Hepatocyte (in vitro differentiated cells): Measurements from ENCODE around the gene C2orf81. TPM values are rescaled to one million over a fixed set of nuclear protein-coding genes. Genes with fewer than 3 reads are reported as not detected.

ENCODE experiments used
- DNase-seq: peaks from one replicate; pipeline ENCODE4 v3.0.0-alpha.2; 2016; ENCODE audit warnings: low spot score
- H2AFZ ChIP-seq: fragments of 200-600 bp; sonication (generic); 2 replicates; pipeline ENCODE4 v1.6.0; 2016; ENCODE audit warnings: antibody characterized with exemption, mild to moderate bottlenecking
- H3K27ac ChIP-seq: fragments of 200-600 bp; sonication (generic); 2 replicates; pipeline ENCODE4 v1.5.1; 2016; ENCODE audit warnings: mild to moderate bottlenecking
- H3K27me3 ChIP-seq: fragments of 200-600 bp; sonication (generic); 2 replicates; pipeline ENCODE4 v1.6.1; 2016
- H3K36me3 ChIP-seq: fragments of 200-600 bp; sonication (generic); replicated peaks from 2 replicates; pipeline ENCODE4 v1.5.1; 2016; ENCODE audit warnings: low read depth; ENCODE audit not compliant: insufficient read depth
- H3K4me1 ChIP-seq: fragments of 200-600 bp; sonication (generic); 2 replicates; pipeline ENCODE4 v1.5.1; 2016; ENCODE audit warnings: mild to moderate bottlenecking, moderate library complexity; ENCODE audit not compliant: insufficient read depth
- H3K4me2 ChIP-seq: fragments of 200-600 bp; sonication (generic); 2 replicates; pipeline ENCODE4 v1.6.0; 2016
- H3K4me3 ChIP-seq: fragments of 200-600 bp; sonication (generic); 2 replicates; pipeline ENCODE4 v1.5.1; 2016; ENCODE audit warnings: mild to moderate bottlenecking
- H3K79me2 ChIP-seq: fragments of 200-600 bp; sonication (generic); 2 replicates; pipeline ENCODE4 v1.6.0; 2017; ENCODE audit warnings: mild to moderate bottlenecking
- H3K9me2 ChIP-seq: fragments of 200-600 bp; sonication (generic); replicated peaks from 2 replicates; pipeline ENCODE4 v1.6.0; 2017; ENCODE audit warnings: mild to moderate bottlenecking; ENCODE audit not compliant: insufficient read depth
- H3K9me3 ChIP-seq: fragments of 200-600 bp; sonication (generic); 2 replicates; pipeline ENCODE4 v1.5.1; 2016; ENCODE audit warnings: low read depth, mild to moderate bottlenecking
- H4K20me1 ChIP-seq: fragments of 200-600 bp; sonication (generic); 2 replicates; pipeline ENCODE4 v1.6.0; 2016; ENCODE audit warnings: mild to moderate bottlenecking; ENCODE audit not compliant: insufficient read depth, poor library complexity, severe bottlenecking
- CTCF ChIP-seq: fragments of 200-600 bp; sonication (generic); IDR thresholded peaks from 2 replicates; pipeline ENCODE4 v1.5.1; 2016; ENCODE audit warnings: antibody characterized with exemption, mild to moderate bottlenecking; ENCODE audit not compliant: poor library complexity
- EZH2 ChIP-seq: fragments of 200-600 bp; sonication (generic); IDR thresholded peaks from 2 replicates; pipeline ENCODE4 v1.6.1; 2016; ENCODE audit warnings: antibody characterized with exemption, mild to moderate bottlenecking, borderline replicate concordance
- EZH2phosphoT487 ChIP-seq: fragments of 200-600 bp; sonication (generic); IDR thresholded peaks from one replicate; pipeline ENCODE4 v1.6.1; 2018; ENCODE audit warnings: antibody characterized with exemption, mild to moderate bottlenecking, low read depth, moderate library complexity; ENCODE audit not compliant: unreplicated experiment, severe bottlenecking
- WGBS: methylation state at CpG from one replicate; pipeline ENCODE4 v1.1.6; 2016; ENCODE audit warnings: low lambda C conversion rate; ENCODE audit errors: missing lambda C conversion rate; 5-methylcytosine and 5-hydroxymethylcytosine counted together
- polyA plus RNA-seq: library from polyadenylated mRNA; unstranded; fragments of >200 nt; fragmentation: Nextera tagmentation; extraction: Ambion mirVana; gene quantifications from 2 replicates; pipeline ENCODE4 v1.2.1, GENCODE V29; 2016
- total RNA-seq: library from RNA; depleted of rRNA; stranded (reverse); fragments of >200 nt; gene quantifications from 2 replicates; pipeline ENCODE4 v1.2.3, GENCODE V29; 2014

The C2orf81 gene
- total and polyA plus RNA-seq, 2 experiments from 2014 or later: 0.37 to 0.76 TPM

- H3K9me2 ChIP-seq: no peaks in the 10 kb centered on the region
- peak; percentile 97 for DNase-seq
- H2AFZ ChIP-seq: peak within 1 kb of the TSS; percentile 46
- H3K36me3 ChIP-seq: no peaks in the 10 kb centered on the region
- no peak for TF ChIP-seq EZH2phosphoT487
- no peak for TF ChIP-seq EZH2
- no peak for TF ChIP-seq CTCF
- H3K4me1 ChIP-seq: peaks cover 15% of the 10 kb centered on the region
- H4K20me1 ChIP-seq: no peaks in the 10 kb centered on the region
- no peaks in the 10 kb centered on the region for H3K9me3 ChIP-seq
- H3K27me3 ChIP-seq: no peaks in the 10 kb centered on the region
- peak within 1 kb of the TSS; percentile 42 for H3K4me3 ChIP-seq
- peaks cover 25% of the 10 kb centered on the region for H3K79me2 ChIP-seq
- no peak within 1 kb of the TSS for H3K27ac ChIP-seq
- WGBS: 2% methylated on average over 40 of the region's 40 CpGs
- H3K4me2 ChIP-seq: peak within 1 kb of the TSS; percentile 82
Measured at GRCh38 chr2:74454654-74455511, 33.5 kb upstream of the C2orf81 start, which contains the start of gene INO80B. TSS of gene INO80B (plus strand) at chr2:74455087. CDS start at chr2:74455117, 30 bp downstream.

- Histone ChIP-seq H3K79me2 (peaks cover 6% of the 10 kb centered on the region), H3K9me3 (no peaks in the 10 kb centered on the region), H4K20me1 (no peaks in the 10 kb centered on the region), H3K27ac (no peak overlapping the region), H3K9me2 (no peaks in the 10 kb centered on the region), H2AFZ (no peak overlapping the region), H3K27me3 (no peaks in the 10 kb centered on the region), H3K4me3 (no peak overlapping the region), H3K4me2 (no peak overlapping the region), H3K36me3 (no peaks in the 10 kb centered on the region), H3K4me1 (peaks cover 8% of the 10 kb centered on the region)
- DNase-seq: no peak
- WGBS: 74% methylated on average over 3 of the region's 3 CpGs
- TF ChIP-seq EZH2 (no peak), CTCF (no peak), EZH2phosphoT487 (no peak)
Measured at GRCh38 chr2:74450570-74451190, 29.3 kb upstream of the C2orf81 start.

- H3K4me1 ChIP-seq: peaks cover 8% of the 10 kb centered on the region
- no peaks in the 10 kb centered on the region for H3K9me2 ChIP-seq
- H4K20me1 ChIP-seq: no peaks in the 10 kb centered on the region
- no peaks in the 10 kb centered on the region for H3K36me3 ChIP-seq
- no peaks in the 10 kb centered on the region for H3K9me3 ChIP-seq
- H3K4me3 ChIP-seq: no peak overlapping the region
- WGBS: 88% methylated on average over 2 of the region's 2 CpGs
- no peak for DNase-seq
- no peak overlapping the region for H3K4me2 ChIP-seq
- H3K79me2 ChIP-seq: no peaks in the 10 kb centered on the region
- no peaks in the 10 kb centered on the region for H3K27me3 ChIP-seq
- H2AFZ ChIP-seq: no peak overlapping the region
- TF ChIP-seq EZH2phosphoT487: no peak
- TF ChIP-seq CTCF: no peak
- no peak for TF ChIP-seq EZH2
- no peak overlapping the region for H3K27ac ChIP-seq
Measured at GRCh38 chr2:74448771-74449170, 27.4 kb upstream of the C2orf81 start.
